Measurements from ENCODE around the gene LUC7L. TPM values are rescaled to one million over a fixed set of nuclear protein-coding genes. Genes with fewer than 3 reads are reported as not detected.
"Not testable (repeated sequence)": the region's sequence is repeated elsewhere in the genome, so short reads cannot be mapped to it uniquely, and the experiment has no call there.

The LUC7L gene
- total and polyA plus RNA-seq, 10 of the 15 experiments (the other 5 are each of a cell fraction or from before 2014, with no cell fraction given): 2.3 to 59.6 (median 44.1) TPM

- TF ChIP-seq ATF2 (IDR thresholded peaks at IDR 0.05; ENCODE audit: low read length) (no peak), NR2F1 (conservative IDR thresholded peaks at IDR 0.05) (no peak), CREB1 (IDR thresholded peaks at IDR 0.05; ENCODE audit: low read depth) (no peak), RUNX3 (IDR thresholded peaks at IDR 0.05; ENCODE audit: low read length) (no peak), E2F8 (IDR thresholded peaks at IDR 0.05; ENCODE audit: low read depth, partially characterized antibody) (no peak), RCOR1 (conservative IDR thresholded peaks at IDR 0.05; ENCODE audit: low read depth, low read length) (no peak)
Observed at GRCh38 chr16:177394-177822, 51.8 kb downstream of the LUC7L start (continued).

- H3K9ac ChIP-seq (ENCODE audit: control insufficient read depth, insufficient read depth, low read length); SMC1A ChIA-PET (ENCODE audit: uncharacterized antibody, unreplicated experiment); H3K36me3 ChIP-seq (ENCODE audit: control insufficient read depth in 2 of 2, insufficient read depth in 2 of 2, low read length in 1 of 2); H3K79me2 ChIP-seq (ENCODE audit: control insufficient read depth, insufficient read depth, low read length); H3K27ac ChIP-seq (ENCODE audit: control insufficient read depth, insufficient read depth); H3K4me2 ChIP-seq (ENCODE audit: control insufficient read depth, insufficient read depth); H3K9me3 ChIP-seq (replicated peaks; ENCODE audit: control insufficient read depth, insufficient read depth, low read length); BruUV-seq (replicated peaks); DNase-seq (ENCODE audit: low read depth, low spot score); POLR2A ChIA-PET; H3K4me3 ChIP-seq; intact Hi-C loops (cut with micrococcal nuclease; ENCODE audit: unreplicated experiment); H3K4me1 ChIP-seq (ENCODE audit: control insufficient read depth, insufficient read depth, low read length); CTCF ChIA-PET; H2AFZ ChIP-seq (ENCODE audit: control insufficient read depth, low read depth, low read length); in situ Hi-C loops (cut with MboI); RAD21 ChIA-PET (ENCODE audit: unreplicated experiment); FAIRE-seq; H4K20me1 ChIP-seq (ENCODE audit: control insufficient read depth, insufficient read depth): not testable (repeated sequence)
- ATAC-seq: peak; percentile 19; the same call in 2 of the 3 replicates
- 11% methylated on average over 47 of the region's 88 CpGs for WGBS (ENCODE audit: insufficient coverage, insufficient replicate concordance, low lambda C conversion rate, missing lambda C conversion rate)
- H3K27me3 ChIP-seq (replicated peaks in 1 of 2; ENCODE audit: control insufficient read depth in 2 of 2, insufficient read depth in 2 of 2, low read length in 1 of 2): peaks cover 6 to 10% of the 10 kb centered on the region in 2 experiments
Observed at GRCh38 chr16:176477-177382, 52.5 kb downstream of the LUC7L start, which contains the start of gene HBA1. TSS of gene HBA1 (plus strand) at chr16:176680. CDS start at chr16:176717, 37 bp downstream.

GRCh38 chr16:176006-176405 lies 53.2 kb downstream of the LUC7L start:
- H3K27ac ChIP-seq (ENCODE audit: control insufficient read depth, insufficient read depth); H3K9me3 ChIP-seq (replicated peaks; ENCODE audit: control insufficient read depth, insufficient read depth, low read length); in situ Hi-C loops (cut with MboI); H2AFZ ChIP-seq (ENCODE audit: control insufficient read depth, low read depth, low read length); DNase-seq (ENCODE audit: low read depth, low spot score); BruUV-seq (replicated peaks); H3K4me2 ChIP-seq (ENCODE audit: control insufficient read depth, insufficient read depth); intact Hi-C loops (cut with micrococcal nuclease; ENCODE audit: unreplicated experiment); H3K4me1 ChIP-seq (ENCODE audit: control insufficient read depth, insufficient read depth, low read length); H3K79me2 ChIP-seq (ENCODE audit: control insufficient read depth, insufficient read depth, low read length); H3K9ac ChIP-seq (ENCODE audit: control insufficient read depth, insufficient read depth, low read length); ATAC-seq; SMC1A ChIA-PET (ENCODE audit: uncharacterized antibody, unreplicated experiment); CTCF ChIA-PET; H4K20me1 ChIP-seq (ENCODE audit: control insufficient read depth, insufficient read depth); RAD21 ChIA-PET (ENCODE audit: unreplicated experiment); H3K36me3 ChIP-seq (ENCODE audit: control insufficient read depth in 2 of 2, insufficient read depth in 2 of 2, low read length in 1 of 2); H3K4me3 ChIP-seq; FAIRE-seq; POLR2A ChIA-PET: not testable (repeated sequence)
- WGBS (ENCODE audit: insufficient coverage, insufficient replicate concordance, low lambda C conversion rate, missing lambda C conversion rate): 0% methylated on average over 3 of the region's 39 CpGs
- H3K27me3 ChIP-seq (replicated peaks in 1 of 2; ENCODE audit: control insufficient read depth in 2 of 2, insufficient read depth in 2 of 2, low read length in 1 of 2): peaks cover 6 to 10% of the 10 kb centered on the region in 2 experiments
